Measurements from ENCODE around the gene TRPM2.
"Not testable (repeated sequence)": the region's sequence is repeated elsewhere in the genome, so short reads cannot be mapped to it uniquely, and the experiment has no call there.

The TRPM2 gene

GRCh38 chr21:44401386-44402160 lies 48.2 kb downstream of the TRPM2 start:
- no peaks in the 10 kb centered on the region for H3K9me3 ChIP-seq (ENCODE audit: control insufficient read depth, low read length)
- no peaks in the 10 kb centered on the region for H3K4me1 ChIP-seq (ENCODE audit: control insufficient read depth, insufficient read depth, low read length)
- H3K36me3 ChIP-seq (ENCODE audit: control insufficient read depth, insufficient read depth, low read length), result no peaks in the 10 kb centered on the region
- no peak overlapping the region for H3K9ac ChIP-seq (ENCODE audit: low read length)
- H3K27me3 ChIP-seq (ENCODE audit: control insufficient read depth, insufficient read depth, low read length), result no peaks in the 10 kb centered on the region
- H3K4me3 ChIP-seq (ENCODE audit: low read length), result no peak overlapping the region

- Histone ChIP-seq H3K4me1 (ENCODE audit: control insufficient read depth, insufficient read depth, low read length) (no peaks in the 10 kb centered on the region), H3K4me3 (ENCODE audit: low read length) (no peak overlapping the region), H3K9ac (ENCODE audit: low read length) (no peak overlapping the region), H3K9me3 (ENCODE audit: control insufficient read depth, low read length) (no peaks in the 10 kb centered on the region), H3K36me3 (ENCODE audit: control insufficient read depth, insufficient read depth, low read length) (no peaks in the 10 kb centered on the region), H3K27me3 (ENCODE audit: control insufficient read depth, insufficient read depth, low read length) (no peaks in the 10 kb centered on the region)
Measured at GRCh38 chr21:44402323-44403105, 49.1 kb downstream of the TRPM2 start.

GRCh38 chr21:44403106-44404020 lies 49.9 kb downstream of the TRPM2 start:
- Histone ChIP-seq H3K36me3 (ENCODE audit: control insufficient read depth, insufficient read depth, low read length) (no peaks in the 10 kb centered on the region), H3K4me1 (ENCODE audit: control insufficient read depth, insufficient read depth, low read length) (no peaks in the 10 kb centered on the region), H3K9me3 (ENCODE audit: control insufficient read depth, low read length) (no peaks in the 10 kb centered on the region), H3K9ac (ENCODE audit: low read length) (no peak overlapping the region), H3K27me3 (ENCODE audit: control insufficient read depth, insufficient read depth, low read length) (no peaks in the 10 kb centered on the region), H3K4me3 (ENCODE audit: low read length) (no peak overlapping the region)

- H3K4me3 ChIP-seq (ENCODE audit: low read length); H3K27me3 ChIP-seq (ENCODE audit: control insufficient read depth, insufficient read depth, low read length); H3K4me1 ChIP-seq (ENCODE audit: control insufficient read depth, insufficient read depth, low read length); H3K9ac ChIP-seq (ENCODE audit: low read length); H3K36me3 ChIP-seq (ENCODE audit: control insufficient read depth, insufficient read depth, low read length); H3K9me3 ChIP-seq (ENCODE audit: control insufficient read depth, low read length): not testable (repeated sequence)
Measured at GRCh38 chr21:44404482-44404881, 51.1 kb downstream of the TRPM2 start.

- no peaks in the 10 kb centered on the region for H3K27me3 ChIP-seq (ENCODE audit: control insufficient read depth, insufficient read depth, low read length)
- no peaks in the 10 kb centered on the region for H3K9me3 ChIP-seq (ENCODE audit: control insufficient read depth, low read length)
- H3K4me1 ChIP-seq (ENCODE audit: control insufficient read depth, insufficient read depth, low read length), result no peaks in the 10 kb centered on the region
- H3K9ac ChIP-seq (ENCODE audit: low read length), result no peak overlapping the region
- no peak overlapping the region for H3K4me3 ChIP-seq (ENCODE audit: low read length)
- no peaks in the 10 kb centered on the region for H3K36me3 ChIP-seq (ENCODE audit: control insufficient read depth, insufficient read depth, low read length)
Measured at GRCh38 chr21:44405091-44405947, 51.9 kb downstream of the TRPM2 start.

DNA sequence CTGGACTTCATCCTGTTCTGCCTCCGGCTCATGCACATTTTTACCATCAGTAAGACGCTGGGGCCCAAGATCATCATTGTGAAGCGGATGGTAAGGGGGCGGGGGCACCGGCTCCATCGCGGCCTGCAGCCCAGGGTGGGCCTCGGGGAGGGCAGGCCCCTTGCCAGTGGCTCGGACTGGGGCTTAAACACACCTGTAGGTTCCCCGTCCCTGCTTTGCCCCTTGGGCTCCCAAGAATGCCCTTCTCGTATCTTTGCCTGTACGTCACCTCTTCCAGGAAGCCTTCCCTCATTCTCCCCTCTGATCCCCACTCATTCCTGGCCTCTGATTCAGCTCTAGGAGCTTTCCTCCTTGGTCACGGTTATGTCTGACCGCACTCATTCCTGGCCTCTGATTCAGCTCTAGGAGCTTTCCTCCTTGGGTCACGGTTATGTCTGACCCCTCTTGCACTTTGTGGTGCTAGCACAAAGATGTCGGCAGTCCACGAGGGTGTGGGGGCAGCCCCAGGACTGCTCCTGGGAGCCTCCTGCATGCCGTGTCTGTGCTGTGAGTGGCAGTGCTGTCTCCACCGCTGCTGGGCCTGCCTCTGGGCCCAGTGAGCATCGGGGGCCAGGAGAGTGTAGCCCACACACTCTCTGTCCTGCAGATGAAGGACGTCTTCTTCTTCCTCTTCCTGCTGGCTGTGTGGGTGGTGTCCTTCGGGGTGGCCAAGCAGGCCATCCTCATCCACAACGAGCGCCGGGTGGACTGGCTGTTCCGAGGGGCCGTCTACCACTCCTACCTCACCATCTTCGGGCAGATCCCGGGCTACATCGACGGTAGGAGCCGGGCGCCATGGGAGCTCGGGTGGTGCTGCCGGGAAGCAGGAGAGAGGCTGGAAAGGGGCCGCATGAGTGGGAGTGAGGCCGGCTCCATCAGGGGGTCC lies 52.8 kb downstream of the TRPM2 start:
- no peak overlapping the region for H3K4me3 ChIP-seq (ENCODE audit: low read length)
- H3K27me3 ChIP-seq (ENCODE audit: control insufficient read depth, insufficient read depth, low read length), result no peaks in the 10 kb centered on the region
- H3K4me1 ChIP-seq (ENCODE audit: control insufficient read depth, insufficient read depth, low read length), result no peaks in the 10 kb centered on the region
- H3K9ac ChIP-seq (ENCODE audit: low read length), result no peak overlapping the region
- H3K9me3 ChIP-seq (ENCODE audit: control insufficient read depth, low read length), result no peaks in the 10 kb centered on the region
- no peaks in the 10 kb centered on the region for H3K36me3 ChIP-seq (ENCODE audit: control insufficient read depth, insufficient read depth, low read length)

DNA sequence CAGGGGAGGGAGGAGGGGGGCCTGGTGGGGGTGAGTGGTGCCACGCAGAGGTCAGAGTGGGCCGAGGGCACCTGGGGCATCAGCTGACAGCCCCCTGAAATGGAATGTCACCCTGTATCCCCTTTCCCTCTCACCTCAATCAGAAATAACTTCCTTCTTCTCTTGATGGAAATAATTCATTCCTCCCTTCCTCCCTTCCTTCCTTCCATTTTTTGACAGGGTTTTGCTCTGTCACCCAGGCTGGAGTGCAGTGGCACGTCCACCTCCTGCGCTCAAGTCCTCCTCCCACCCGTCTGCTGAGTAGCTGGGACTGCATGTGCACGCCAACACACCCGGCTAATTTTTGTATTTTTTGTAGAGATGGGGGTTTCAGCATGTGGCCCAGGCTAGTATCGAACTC lies 53.5 kb downstream of the TRPM2 start:
- Histone ChIP-seq H3K4me1 (ENCODE audit: control insufficient read depth, insufficient read depth, low read length) (no peaks in the 10 kb centered on the region), H3K27me3 (ENCODE audit: control insufficient read depth, insufficient read depth, low read length) (no peaks in the 10 kb centered on the region), H3K36me3 (ENCODE audit: control insufficient read depth, insufficient read depth, low read length) (no peaks in the 10 kb centered on the region), H3K9me3 (ENCODE audit: control insufficient read depth, low read length) (no peaks in the 10 kb centered on the region), H3K9ac (ENCODE audit: low read length) (no peak overlapping the region), H3K4me3 (ENCODE audit: low read length) (no peak overlapping the region)

DNA sequence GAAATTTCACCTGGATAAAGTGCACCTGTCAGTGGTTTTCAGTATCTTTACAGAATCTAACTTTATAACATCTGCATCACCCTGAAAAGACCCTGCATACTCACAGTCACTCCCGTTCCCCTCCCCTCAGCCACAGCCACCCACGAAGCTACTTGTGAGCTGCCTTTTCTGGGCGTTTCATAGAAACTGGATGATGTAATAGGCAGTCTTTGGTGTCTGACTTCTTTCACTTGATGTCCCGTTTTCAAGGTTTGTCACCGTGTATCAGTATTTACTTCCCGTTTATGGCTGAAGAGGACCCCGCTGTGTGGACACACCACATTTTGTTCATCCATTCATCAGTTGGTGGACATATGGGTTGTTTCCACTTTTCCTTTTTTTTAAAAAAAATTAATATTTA lies 54.1 kb downstream of the TRPM2 start:
- no peaks in the 10 kb centered on the region for H3K9me3 ChIP-seq (ENCODE audit: control insufficient read depth, low read length)
- H3K36me3 ChIP-seq (ENCODE audit: control insufficient read depth, insufficient read depth, low read length), result no peaks in the 10 kb centered on the region
- no peaks in the 10 kb centered on the region for H3K27me3 ChIP-seq (ENCODE audit: control insufficient read depth, insufficient read depth, low read length)
- H3K9ac ChIP-seq (ENCODE audit: low read length), result no peak overlapping the region
- no peaks in the 10 kb centered on the region for H3K4me1 ChIP-seq (ENCODE audit: control insufficient read depth, insufficient read depth, low read length)
- no peak overlapping the region for H3K4me3 ChIP-seq (ENCODE audit: low read length)

DNA sequence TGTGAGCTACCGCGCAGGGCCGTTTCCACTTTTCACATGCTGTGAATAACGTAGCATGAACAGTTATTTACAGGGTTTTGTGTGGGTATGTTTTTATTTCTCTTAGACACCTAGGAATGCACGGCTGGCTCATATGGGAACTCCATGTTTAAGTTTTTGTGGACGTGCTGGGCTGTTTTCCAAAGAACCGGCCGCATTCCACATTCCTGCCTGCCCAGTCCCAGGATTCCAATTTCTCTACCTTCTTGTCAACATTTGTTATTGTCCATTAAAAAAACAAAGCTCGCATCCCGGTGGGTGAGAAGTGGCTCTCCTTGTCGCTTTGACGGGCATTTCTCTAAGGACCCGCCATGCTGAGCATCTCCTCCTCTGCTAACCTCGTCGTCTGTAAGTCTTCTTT lies 54.8 kb downstream of the TRPM2 start:
- Histone ChIP-seq H3K4me1 (ENCODE audit: control insufficient read depth, insufficient read depth, low read length) (no peaks in the 10 kb centered on the region), H3K9me3 (ENCODE audit: control insufficient read depth, low read length) (no peaks in the 10 kb centered on the region), H3K27me3 (ENCODE audit: control insufficient read depth, insufficient read depth, low read length) (no peaks in the 10 kb centered on the region), H3K9ac (ENCODE audit: low read length) (no peak overlapping the region), H3K4me3 (ENCODE audit: low read length) (no peak overlapping the region), H3K36me3 (ENCODE audit: control insufficient read depth, insufficient read depth, low read length) (no peaks in the 10 kb centered on the region)

- H3K27me3 ChIP-seq (ENCODE audit: control insufficient read depth, insufficient read depth, low read length), result peaks cover 9% of the 10 kb centered on the region
- no peaks in the 10 kb centered on the region for H3K36me3 ChIP-seq (ENCODE audit: control insufficient read depth, insufficient read depth, low read length)
- no peak overlapping the region for H3K4me3 ChIP-seq (ENCODE audit: low read length)
- no peak overlapping the region for H3K9ac ChIP-seq (ENCODE audit: low read length)
- H3K4me1 ChIP-seq (ENCODE audit: control insufficient read depth, insufficient read depth, low read length), result no peaks in the 10 kb centered on the region
- no peaks in the 10 kb centered on the region for H3K9me3 ChIP-seq (ENCODE audit: control insufficient read depth, low read length)
Measured at GRCh38 chr21:44413566-44414290, 60.3 kb downstream of the TRPM2 start.
